ENCODE results near the gene RMI1. TPM values are rescaled to one million over a fixed set of nuclear protein-coding genes. Genes with fewer than 3 reads are reported as not detected.

The RMI1 gene
- total RNA-seq, 1 donor from 2014 or later: 8.0 TPM

GRCh38 chr9:83969602-83970001 lies 11.0 kb upstream of the RMI1 start:
- no peak for DNase-seq

- no peak for DNase-seq
Measured at GRCh38 chr9:83971485-83971884, 9.1 kb upstream of the RMI1 start.

GRCh38 chr9:83972286-83972685 lies 8.3 kb upstream of the RMI1 start:
- no peak for DNase-seq

- no peak for DNase-seq
Measured at GRCh38 chr9:83975300-83975699, 5.3 kb upstream of the RMI1 start.

- DNase-seq: no peak
Measured at GRCh38 chr9:83976372-83976771, 4.2 kb upstream of the RMI1 start.

- no peak for DNase-seq
Measured at GRCh38 chr9:83977196-83977595, 3.4 kb upstream of the RMI1 start.

GRCh38 chr9:83978992-83979811 lies 1.4 kb upstream of the RMI1 start:
- peak; percentile 90 for DNase-seq

GRCh38 chr9:83979812-83980394 lies 702 bp upstream of the RMI1 start, which contains the start of gene HNRNPK:
Gene HNRNPK, minus strand, starts transcription at chr9:83980215. Its CDS starts 1,963 bp downstream, at chr9:83978252.
- DNase-seq: peak; percentile 99

- peak; percentile 69 for DNase-seq
Measured at GRCh38 chr9:83981126-83981871, 694 bp downstream of the RMI1 start.

- DNase-seq: no peak
Measured at GRCh38 chr9:83986195-83986594, 5.6 kb downstream of the RMI1 start.

- no peak for DNase-seq
Measured at GRCh38 chr9:83986765-83987401, 6.3 kb downstream of the RMI1 start.

GRCh38 chr9:83987402-83987791 lies 6.8 kb downstream of the RMI1 start:
- DNase-seq: no peak

- DNase-seq: no peak
Measured at GRCh38 chr9:83988411-83988810, 7.8 kb downstream of the RMI1 start.

- no peak for DNase-seq
Measured at GRCh38 chr9:83991355-83991754, 10.8 kb downstream of the RMI1 start.

- DNase-seq: peak; percentile 15
Measured at GRCh38 chr9:83992407-83992806, 11.8 kb downstream of the RMI1 start.

- DNase-seq: no peak
Measured at GRCh38 chr9:83992901-83993300, 12.3 kb downstream of the RMI1 start.

GRCh38 chr9:83996126-83996525 lies 15.5 kb downstream of the RMI1 start:
- DNase-seq: no peak

- DNase-seq: no peak
Measured at GRCh38 chr9:83999141-83999918, 18.7 kb downstream of the RMI1 start.

GRCh38 chr9:84000186-84000585 lies 19.6 kb downstream of the RMI1 start:
- no peak for DNase-seq

GRCh38 chr9:84001621-84002020 lies 21.0 kb downstream of the RMI1 start:
- no peak for DNase-seq

- peak; percentile 41 for DNase-seq
Measured at GRCh38 chr9:84002344-84002743, 21.7 kb downstream of the RMI1 start.

- no peak for DNase-seq
Measured at GRCh38 chr9:84003246-84003645, 22.6 kb downstream of the RMI1 start.

Measured in dermis blood vessel endothelial cell (primary cell).